HG02678 (cell line): ENCODE measurements around the gene HBD.
"Not testable (repeated sequence)": the region's sequence is repeated elsewhere in the genome, so short reads cannot be mapped to it uniquely, and the experiment has no call there.

Experiments
- ATAC-seq: cut with Tn5 transposase; IDR thresholded peaks from one replicate; pipeline ENCODE4 v1.9.1; 2021; ENCODE audit warnings: mild to moderate bottlenecking, moderate library complexity; ENCODE audit not compliant: unreplicated experiment

Gene HBD

DNA sequence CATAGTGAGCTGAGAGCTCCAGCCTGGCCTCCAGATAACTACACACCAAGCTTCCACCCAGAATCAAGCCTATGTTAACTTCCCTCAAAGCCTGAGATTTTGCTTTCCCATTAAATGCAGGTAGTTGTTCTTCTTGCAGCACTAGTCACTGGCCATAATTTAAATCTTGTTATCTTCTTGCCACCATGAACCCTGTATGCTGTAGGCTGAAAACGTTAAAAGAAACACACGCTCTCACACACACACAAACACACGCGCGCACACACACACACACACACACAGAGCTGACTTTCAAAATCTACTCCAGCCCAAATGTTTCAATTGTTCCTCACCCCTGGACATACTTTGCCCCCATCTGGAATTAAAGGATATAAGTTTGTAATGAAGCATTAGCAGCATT lies 19.2 kb upstream of the HBD start:
- not testable (repeated sequence) for ATAC-seq

GRCh38 chr11:5252919-5253265 lies 18.6 kb upstream of the HBD start:
- no peak for ATAC-seq

- ATAC-seq, result no peak
These were observed 18.1 kb upstream of the HBD start for GRCh38 chr11:5252192-5252918.

DNA sequence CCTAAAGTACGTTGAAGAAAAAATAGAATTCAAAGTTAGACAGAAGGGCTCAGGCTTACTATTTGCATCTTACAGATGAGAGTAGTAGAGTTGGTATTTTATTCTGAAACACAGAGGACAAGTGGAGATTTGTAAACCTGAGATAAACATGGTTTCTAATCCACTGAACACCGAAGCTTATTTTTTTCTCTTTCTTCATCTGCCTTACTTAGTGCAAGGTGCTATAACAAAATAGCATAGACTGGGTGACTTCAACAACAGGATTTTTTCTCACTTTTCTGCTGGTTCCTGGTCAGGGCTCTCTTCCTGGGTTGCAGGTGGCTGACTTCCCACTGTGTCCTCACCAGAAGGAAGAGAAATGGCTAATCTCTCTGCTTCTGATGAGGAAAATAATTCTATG lies 17.5 kb upstream of the HBD start:
- no peak for ATAC-seq

DNA sequence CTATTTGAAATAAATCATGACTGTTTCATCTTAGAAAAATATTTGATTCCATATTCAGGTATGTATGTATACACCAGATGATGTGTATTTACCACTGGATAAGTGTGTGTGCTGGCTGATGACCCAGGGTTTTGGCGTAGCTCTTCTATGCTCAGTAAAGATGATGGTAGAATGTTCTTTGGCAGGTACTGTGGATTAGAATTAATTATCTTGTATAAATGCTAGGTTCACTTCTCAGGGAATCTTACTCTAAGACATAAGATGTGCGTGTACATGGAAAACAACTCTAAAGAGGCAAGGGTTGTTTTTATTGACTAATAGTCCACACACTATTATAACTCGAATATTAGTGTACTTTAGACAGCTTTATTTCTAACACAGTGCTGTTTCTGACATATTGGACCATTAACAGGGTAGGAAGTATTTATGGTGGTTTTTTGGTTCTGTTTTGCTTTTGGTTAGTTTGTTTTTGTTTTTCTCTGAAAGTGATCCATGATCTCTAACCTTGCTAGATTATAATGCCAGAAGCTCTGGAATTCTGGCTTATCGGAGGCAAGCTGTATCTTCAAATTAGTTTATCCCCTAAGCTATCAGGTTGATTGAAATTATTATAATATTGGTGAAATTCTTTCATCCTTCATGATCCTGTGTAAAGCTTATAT lies 16.4 kb upstream of the HBD start:
- no peak for ATAC-seq

DNA sequence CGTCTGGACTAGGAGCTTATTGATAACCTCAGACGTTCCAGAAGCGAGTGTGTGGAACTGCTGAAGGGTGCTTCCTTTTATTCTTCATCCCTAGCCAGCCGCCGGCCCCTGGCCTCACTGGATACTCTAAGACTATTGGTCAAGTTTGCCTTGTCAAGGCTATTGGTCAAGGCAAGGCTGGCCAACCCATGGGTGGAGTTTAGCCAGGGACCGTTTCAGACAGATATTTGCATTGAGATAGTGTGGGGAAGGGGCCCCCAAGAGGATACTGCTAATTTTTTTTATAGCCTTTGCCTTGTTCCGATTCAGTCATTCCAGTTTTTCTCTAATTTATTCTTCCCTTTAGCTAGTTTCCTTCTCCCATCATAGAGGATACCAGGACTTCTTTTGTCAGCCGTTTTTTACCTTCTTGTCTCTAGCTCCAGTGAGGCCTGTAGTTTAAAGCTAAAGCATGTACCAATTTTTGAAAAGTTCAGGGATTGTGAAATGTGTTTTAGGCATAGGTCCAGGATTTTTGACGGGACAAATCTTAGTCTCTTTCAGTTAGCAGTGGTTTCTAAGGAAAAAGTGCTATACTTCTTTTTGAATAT lies 15.6 kb upstream of the HBD start, which contains the start of gene HBG1:
Gene HBG1, minus strand, starts transcription at position 51 of the 590 bp plus-strand sequence. CDS start 53 bp downstream, outside the sequence.
- not testable (repeated sequence) for ATAC-seq

DNA sequence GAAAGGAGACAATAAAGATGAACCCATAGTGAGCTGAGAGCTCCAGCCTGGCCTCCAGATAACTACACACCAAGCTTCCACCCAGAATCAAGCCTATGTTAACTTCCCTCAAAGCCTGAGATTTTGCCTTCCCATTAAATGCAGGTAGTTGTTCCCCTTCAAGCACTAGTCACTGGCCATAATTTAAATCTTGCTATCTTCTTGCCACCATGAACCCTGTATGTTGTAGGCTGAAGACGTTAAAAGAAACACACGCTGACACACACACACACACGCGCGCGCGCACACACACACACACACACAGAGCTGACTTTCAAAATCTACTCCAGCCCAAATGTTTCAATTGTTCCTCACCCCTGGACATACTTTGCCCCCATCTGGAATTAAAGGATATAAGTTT lies 14.2 kb upstream of the HBD start:
- not testable (repeated sequence) for ATAC-seq

DNA sequence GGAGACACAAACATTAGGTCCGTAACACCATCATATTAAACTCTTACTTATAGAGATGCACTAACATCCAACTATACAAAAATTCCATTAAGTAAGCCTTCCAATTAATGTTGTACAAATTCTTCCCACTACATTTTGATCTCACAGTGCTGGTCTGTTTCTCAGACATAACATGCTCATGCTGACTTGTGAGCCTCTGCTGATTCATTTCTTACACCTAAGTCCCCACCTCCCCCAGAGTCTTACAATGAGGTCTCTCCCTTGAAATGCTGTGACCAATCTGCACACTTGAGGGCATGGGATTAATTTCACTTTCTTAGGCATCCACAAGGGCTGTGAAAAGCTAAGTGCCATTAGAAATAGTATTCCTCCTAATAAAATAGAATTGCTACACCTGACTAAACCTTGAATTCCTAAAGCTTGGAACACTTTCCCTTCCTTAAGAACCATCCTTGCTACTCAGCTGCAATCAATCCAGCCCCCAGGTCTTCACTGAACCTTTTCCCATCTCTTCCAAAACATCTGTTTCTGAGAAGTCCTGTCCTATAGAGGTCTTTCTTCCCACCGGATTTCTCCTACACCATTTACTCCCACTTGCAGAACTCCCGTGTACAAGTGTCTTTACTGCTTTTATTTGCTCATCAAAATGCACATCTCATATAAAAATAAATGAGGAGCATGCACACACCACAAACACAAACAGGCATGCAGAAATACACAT lies 13.3 kb upstream of the HBD start:
- no peak for ATAC-seq

DNA sequence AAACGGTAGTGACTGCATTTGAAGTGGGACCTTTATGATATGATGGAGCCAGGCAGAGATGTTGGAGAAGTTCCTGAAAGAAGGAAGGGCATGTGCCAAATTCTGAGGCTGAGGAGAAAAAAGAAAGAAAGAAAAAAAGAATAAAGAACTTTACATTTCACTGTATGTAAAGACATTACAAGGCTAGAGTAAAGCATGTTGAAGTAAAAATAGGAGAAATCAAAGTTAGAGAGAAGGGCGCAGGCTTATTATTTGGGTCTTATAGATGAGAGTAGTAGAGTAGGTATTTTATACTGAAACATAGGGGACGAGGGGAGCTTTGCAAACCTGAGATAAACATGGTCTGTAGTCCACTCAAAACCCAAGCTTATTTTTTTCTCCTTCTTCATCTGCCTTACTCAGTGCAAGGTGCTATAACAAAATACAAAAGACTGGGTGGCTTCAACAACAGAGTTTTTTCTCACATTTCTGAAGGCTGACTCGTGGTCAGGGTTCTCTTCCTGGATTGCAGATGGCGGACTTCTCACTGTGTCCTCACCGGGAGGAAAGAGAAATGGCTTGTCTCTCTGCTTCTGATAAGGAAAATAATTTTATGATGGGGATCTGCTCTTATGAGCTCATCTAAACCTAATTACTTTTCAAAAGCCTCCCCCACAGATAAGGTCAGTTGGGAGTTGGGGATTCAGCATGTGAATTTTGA lies 12.6 kb upstream of the HBD start:
- ATAC-seq, result no peak

DNA sequence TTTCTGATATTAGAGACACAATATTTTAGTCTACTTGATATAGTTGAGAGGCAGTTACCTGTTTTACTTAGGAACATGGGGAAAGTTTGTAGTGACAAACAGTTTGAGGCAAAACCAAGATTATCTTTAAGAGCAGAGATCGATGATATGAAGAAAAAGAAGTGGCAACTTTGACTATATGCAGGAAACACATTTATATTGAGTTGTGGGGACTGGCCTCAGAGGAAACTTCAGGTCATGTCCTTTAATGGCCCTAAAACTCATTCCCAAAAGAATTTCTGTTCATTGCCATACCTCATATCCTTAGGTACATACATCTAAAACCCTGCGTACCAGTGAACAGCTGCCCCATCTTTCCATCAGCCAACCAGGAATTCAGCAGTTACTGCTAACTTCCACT lies 10.9 kb upstream of the HBD start:
- ATAC-seq, result no peak

GRCh38 chr11:5243816-5244180 lies 9.5 kb upstream of the HBD start:
- no peak for ATAC-seq

GRCh38 chr11:5242933-5243815 lies 8.9 kb upstream of the HBD start:
- ATAC-seq, result peak; percentile 67

- ATAC-seq, result no peak
These were observed 7.9 kb upstream of the HBD start for GRCh38 chr11:5242208-5242607.

DNA sequence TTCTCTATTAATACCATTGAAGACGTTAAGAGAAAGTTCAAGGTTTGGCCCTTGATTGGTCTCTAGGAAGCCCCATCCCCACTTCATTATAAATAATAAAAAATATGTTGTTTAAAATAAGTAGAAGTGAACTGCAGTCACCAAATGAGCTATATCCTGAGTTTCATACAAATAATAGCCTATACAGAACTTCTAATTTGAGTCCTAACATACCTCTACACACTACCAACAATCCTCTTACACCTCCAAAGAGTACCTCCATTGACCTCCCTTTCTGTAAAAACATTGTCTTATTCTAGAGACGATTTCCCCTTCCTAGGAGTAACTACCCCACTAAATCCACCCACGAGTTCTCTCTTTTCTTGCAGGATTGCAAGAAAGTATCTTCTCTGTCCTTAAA lies 7.2 kb upstream of the HBD start:
- ATAC-seq, result no peak

- no peak for ATAC-seq
These were observed 6.2 kb upstream of the HBD start for GRCh38 chr11:5240458-5240857.

GRCh38 chr11:5240056-5240455 lies 5.8 kb upstream of the HBD start:
- ATAC-seq, result no peak

DNA sequence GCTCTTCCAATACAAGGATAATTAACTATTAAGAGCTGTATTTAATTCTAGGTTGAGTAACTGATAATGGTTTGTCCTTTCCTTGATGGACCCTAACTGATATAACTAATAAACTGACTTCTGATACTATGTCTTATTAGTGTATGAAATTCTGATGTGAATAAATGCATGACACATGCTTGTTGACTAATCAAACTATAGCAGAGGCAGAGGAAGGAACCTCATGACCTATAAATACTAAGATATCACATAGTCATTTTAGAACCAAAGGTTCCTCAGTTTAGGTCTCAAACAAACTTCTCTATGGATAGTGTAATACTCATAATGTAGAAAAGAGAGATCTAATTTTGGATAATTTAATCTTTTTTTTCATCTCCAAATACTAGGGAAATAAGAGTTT lies 4.8 kb upstream of the HBD start:
- ATAC-seq, result no peak

DNA sequence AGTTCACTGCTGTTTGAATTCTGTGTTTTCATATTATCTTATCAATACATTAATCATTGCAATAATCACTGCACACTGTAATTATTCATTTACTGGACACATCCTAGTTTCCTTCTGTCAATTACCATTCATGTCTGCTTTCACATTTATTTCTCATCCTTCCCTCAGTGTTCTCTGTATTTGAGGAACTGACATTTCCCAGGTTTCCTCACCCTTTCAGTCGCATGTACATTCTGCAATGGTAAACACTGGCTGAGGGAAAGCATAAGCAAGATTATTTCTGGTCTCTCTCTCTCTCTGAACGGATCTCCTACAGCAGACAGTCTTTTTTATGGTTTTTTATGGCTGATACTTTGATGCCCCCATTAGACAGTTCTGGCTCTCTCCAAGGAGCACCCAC lies 4.2 kb upstream of the HBD start:
- no peak for ATAC-seq

DNA sequence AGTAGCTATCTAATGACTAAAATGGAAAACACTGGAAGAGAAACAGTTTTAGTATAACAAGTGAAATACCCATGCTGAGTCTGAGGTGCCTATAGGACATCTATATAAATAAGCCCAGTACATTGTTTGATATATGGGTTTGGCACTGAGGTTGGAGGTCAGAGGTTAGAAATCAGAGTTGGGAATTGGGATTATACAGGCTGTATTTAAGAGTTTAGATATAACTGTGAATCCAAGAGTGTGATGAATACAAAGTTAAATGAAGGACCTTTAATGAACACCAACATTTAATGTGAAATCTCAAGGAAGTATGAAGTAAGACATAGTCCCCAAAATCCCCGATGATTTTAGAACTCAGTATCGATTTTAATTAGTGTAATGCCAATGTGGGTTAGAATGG lies 3.1 kb upstream of the HBD start:
- ATAC-seq, result no peak
